ENCODE data around the gene ZBTB40. TPM values are rescaled to one million over a fixed set of nuclear protein-coding genes. Genes with fewer than 3 reads are reported as not detected.
A peak's percentile ranks its signal among the peaks of the same experiment; 100 is the strongest.

Gene ZBTB40
- total and polyA plus RNA-seq, 9 of the 15 experiments (the other 6 are each of a cell fraction or from before 2014, with no cell fraction given), result 2.6 to 26.0 (median 18.8) TPM

- no peak for DNase-seq (ENCODE audit: extremely low read depth in 1 of 4, low spot score in 3 of 4)
- H3K4me1 ChIP-seq (replicated peaks in 1 of 2; ENCODE audit: control insufficient read depth in 2 of 2, insufficient read depth in 2 of 2, low read length in 2 of 2), result peaks cover 11 to 16% of the 10 kb centered on the region in 2 experiments; a peak in 4 of 5 replicates
- CTCF ChIA-PET (ENCODE audit: low intra/inter-chr PET ratio), result no interaction called here
- no peak overlapping the region for H2AFZ ChIP-seq (ENCODE audit: low read depth, low read length)
- H3K36me3 ChIP-seq (ENCODE audit: control insufficient read depth, insufficient read depth, low read length), result no peaks in the 10 kb centered on the region; the same call in 2 of the 3 replicates
- H3K9ac ChIP-seq (ENCODE audit: insufficient read depth in 1 of 2, low read depth in 2 of 2, low read length in 2 of 2), result no peak overlapping the region
- TF ChIP-seq MITF (IDR thresholded peaks at IDR 0.05), result no peak
- no peak for TF ChIP-seq ZNF41 (CRISPR knock-in tag; conservative IDR thresholded peaks at IDR 0.05)
- TF ChIP-seq DNMT1 (IDR thresholded peaks at IDR 0.05), result no peak
- no peak for TF ChIP-seq ZNF586 (CRISPR knock-in tag; conservative IDR thresholded peaks at IDR 0.05)
- TF ChIP-seq ZNF785 (CRISPR knock-in tag; IDR thresholded peaks at IDR 0.05), result no peak
- no peaks in the 10 kb centered on the region; the same call in 1 of the 2 replicates for H4K20me1 ChIP-seq (replicated peaks; ENCODE audit: control insufficient read depth, insufficient read depth, low read length)
- POLR2A ChIA-PET, result no interaction called here
- H3K4me3 ChIP-seq, result no peak overlapping the region
- H3K79me2 ChIP-seq (ENCODE audit: control insufficient read depth, insufficient read depth, low read length), result peaks cover 81% of the 10 kb centered on the region
- no peak overlapping the region for H3K4me2 ChIP-seq (ENCODE audit: insufficient read depth, low read length)
- FAIRE-seq, result no peak
- in situ Hi-C loops (cut with MboI), result no loop called here
- no peak for ATAC-seq
- no TSS peak for BruUV-seq (replicated peaks)
- H3K27ac ChIP-seq (ENCODE audit: extremely low read depth, low read depth, low read length), result no peak overlapping the region
- 4% methylated on average over 2 of the region's 2 CpGs for WGBS (ENCODE audit: insufficient coverage, low coverage, missing lambda C conversion rate)
- H3K9me1 ChIP-seq (ENCODE audit: control insufficient read depth, insufficient read depth, low read length), result no peaks in the 10 kb centered on the region
- no peaks in the 10 kb centered on the region for H3K27me3 ChIP-seq (ENCODE audit: control insufficient read depth in 2 of 2, insufficient read depth in 2 of 2, low read length in 2 of 2)
- H3K9me3 ChIP-seq (replicated peaks; ENCODE audit: control insufficient read depth, insufficient read depth, low read depth, low read length), result peaks cover 3% of the 10 kb centered on the region; the same call in 1 of the 2 replicates
- intact Hi-C loops (cut with micrococcal nuclease), result no loop called here
These were observed 14.0 kb downstream of the ZBTB40 start for GRCh38 chr1:22465671-22466070.

GRCh38 chr1:22470227-22470626 is 18.6 kb downstream of the ZBTB40 start:
- H3K4me1 ChIP-seq (replicated peaks in 1 of 2; ENCODE audit: control insufficient read depth in 2 of 2, insufficient read depth in 2 of 2, low read length in 2 of 2), result peaks cover 7 to 14% of the 10 kb centered on the region in 2 experiments; a peak in 4 of 5 replicates
- ChIA-PET POLR2A (no interaction called here), CTCF (ENCODE audit: low intra/inter-chr PET ratio) (no interaction called here)
- ATAC-seq (no peak; the same call in 2 of the 3 replicates), DNase-seq (ENCODE audit: extremely low read depth in 1 of 4, low spot score in 3 of 4) (no peak), FAIRE-seq (no peak)
- in situ Hi-C loops (cut with MboI), result no loop called here
- H3K9me3 ChIP-seq (replicated peaks; ENCODE audit: control insufficient read depth, insufficient read depth, low read depth, low read length), result no peaks in the 10 kb centered on the region
- 77% methylated on average over 4 of the region's 4 CpGs for WGBS (ENCODE audit: insufficient coverage, low coverage, missing lambda C conversion rate)
- H3K9ac ChIP-seq (ENCODE audit: insufficient read depth in 1 of 2, low read depth in 2 of 2, low read length in 2 of 2), result no peak overlapping the region
- H3K36me3 ChIP-seq (ENCODE audit: control insufficient read depth, insufficient read depth, low read length), result no peaks in the 10 kb centered on the region; the same call in 2 of the 3 replicates
- no TSS peak for BruUV-seq (replicated peaks)
- intact Hi-C loops (cut with micrococcal nuclease), result no loop called here
- peaks cover 3% of the 10 kb centered on the region; the same call in 1 of the 2 replicates for H4K20me1 ChIP-seq (replicated peaks; ENCODE audit: control insufficient read depth, insufficient read depth, low read length)
- no peak overlapping the region for H3K27ac ChIP-seq (ENCODE audit: extremely low read depth, low read depth, low read length)
- H2AFZ ChIP-seq (ENCODE audit: low read depth, low read length), result no peak overlapping the region
- TF ChIP-seq EGR1 (conservative IDR thresholded peaks at IDR 0.05) (peak; percentile 53), CHCHD3 (CRISPR knock-in tag; IDR thresholded peaks at IDR 0.05) (no peak), MBD1 (CRISPR knock-in tag; IDR thresholded peaks at IDR 0.05) (no peak), NONO (IDR thresholded peaks at IDR 0.05; ENCODE audit: low read depth in 2 of 2, low read length in 1 of 2) (no peak)
- no peak overlapping the region for H3K4me2 ChIP-seq (ENCODE audit: insufficient read depth, low read length)
- no peaks in the 10 kb centered on the region for H3K27me3 ChIP-seq (ENCODE audit: control insufficient read depth in 2 of 2, insufficient read depth in 2 of 2, low read length in 2 of 2)
- peaks cover 65% of the 10 kb centered on the region for H3K79me2 ChIP-seq (ENCODE audit: control insufficient read depth, insufficient read depth, low read length)
- no peaks in the 10 kb centered on the region for H3K9me1 ChIP-seq (ENCODE audit: control insufficient read depth, insufficient read depth, low read length)
- no peak overlapping the region for H3K4me3 ChIP-seq

Measured in K562 (cell line).